HL-60/S4 treated with phorbol 12-myristate 13-acetate at 8.2 ng/mL for 4 days and 3 days (cell line): Measurements from ENCODE around the gene CPXCR1.
"Not testable (repeated sequence)": the region's sequence is repeated elsewhere in the genome, so short reads cannot be mapped to it uniquely, and the experiment has no call there.

Experiments
- in situ Hi-C: fragments of 300-500 bp; cut with MboI; formaldehyde crosslinking; loops from 2 replicates; pipeline ENCODE4 v1.15.0; 2022; ENCODE audit warnings: low sequenced_read_pairs

CPXCR1 gene

GRCh38 chrX:88746925-88747324 is at the start of gene CPXCR1:
Gene CPXCR1, plus strand, starts transcription at chrX:88747225. Its CDS starts 6,190 bp downstream, at chrX:88753415.
- in situ Hi-C loops: no loop called here

DNA sequence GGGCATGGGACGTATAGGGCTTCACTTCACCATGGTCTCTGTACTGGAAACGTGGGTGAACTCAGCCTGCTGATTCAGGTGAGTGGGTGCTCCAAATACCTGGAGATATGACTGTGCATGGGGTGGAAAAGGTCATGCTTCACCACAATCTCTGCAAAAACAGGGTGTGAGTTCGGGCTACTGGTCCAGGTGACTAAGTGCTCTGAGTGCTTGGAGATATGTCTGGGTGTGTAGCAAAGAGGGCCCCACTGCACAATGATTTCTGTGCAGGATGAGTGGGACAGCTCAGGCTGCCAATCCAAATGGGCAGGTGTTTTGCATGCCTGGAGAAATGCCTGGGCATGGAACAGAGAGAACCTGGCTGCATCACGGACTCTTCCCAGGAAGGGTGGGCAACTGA is 11.2 kb upstream of the CPXCR1 start:
- in situ Hi-C loops: no loop called here

GRCh38 chrX:88746215-88746614 is 810 bp upstream of the CPXCR1 start:
- in situ Hi-C loops: not testable (repeated sequence)

DNA sequence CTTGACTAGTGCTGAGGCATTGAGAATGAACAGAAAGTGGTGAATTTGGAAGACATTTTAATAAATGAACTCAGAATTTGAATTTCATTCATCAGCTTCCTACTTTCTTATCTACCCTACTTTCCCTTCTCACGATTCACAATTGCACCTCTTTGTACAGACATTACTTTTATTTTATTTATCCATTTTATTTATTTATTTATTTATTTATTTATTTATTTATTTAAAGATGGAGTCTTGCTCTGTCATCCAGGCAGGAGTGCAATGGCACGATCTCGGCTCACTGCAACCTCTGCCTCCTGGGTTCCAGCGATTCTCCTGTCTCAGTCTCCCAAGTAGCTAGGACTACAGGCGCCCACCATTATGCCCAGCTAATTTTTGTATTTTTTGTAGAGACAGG is 5.3 kb downstream of the CPXCR1 start:
- in situ Hi-C loops: not testable (repeated sequence)

DNA sequence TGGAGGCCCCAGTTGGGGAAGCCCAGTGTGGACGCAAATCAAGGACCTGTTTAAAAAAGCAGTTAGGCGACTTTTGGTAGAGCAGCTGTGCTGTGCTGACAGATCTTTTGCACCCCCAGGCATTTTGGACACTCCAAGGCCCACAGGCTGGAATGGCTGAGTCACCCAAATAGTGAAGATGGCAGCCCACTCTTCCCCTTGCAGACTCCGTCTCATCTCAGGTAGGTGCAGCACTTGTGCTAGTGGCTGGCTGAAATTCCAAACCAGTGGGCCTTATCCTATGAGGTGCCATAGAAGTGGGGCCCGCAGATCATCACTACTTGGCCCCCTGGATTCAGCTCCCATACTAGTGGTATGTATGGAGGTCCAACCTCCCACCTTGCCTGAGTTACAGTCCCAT is 42.8 kb downstream of the CPXCR1 start:
- in situ Hi-C loops: no loop called here
